Activated CD4-positive, alpha-beta T cell treated with anti-CD3 and anti-CD28 coated beads for 24 hours (primary cell): Measurements from ENCODE around the gene LAMB3.

Source experiments
- DNase-seq, 2 donors: peaks; one replicate each; pipeline ENCODE4 v3.0.0-alpha.2; 2020; ENCODE audit warnings: low read depth in 2 of 2

Gene LAMB3

DNA sequence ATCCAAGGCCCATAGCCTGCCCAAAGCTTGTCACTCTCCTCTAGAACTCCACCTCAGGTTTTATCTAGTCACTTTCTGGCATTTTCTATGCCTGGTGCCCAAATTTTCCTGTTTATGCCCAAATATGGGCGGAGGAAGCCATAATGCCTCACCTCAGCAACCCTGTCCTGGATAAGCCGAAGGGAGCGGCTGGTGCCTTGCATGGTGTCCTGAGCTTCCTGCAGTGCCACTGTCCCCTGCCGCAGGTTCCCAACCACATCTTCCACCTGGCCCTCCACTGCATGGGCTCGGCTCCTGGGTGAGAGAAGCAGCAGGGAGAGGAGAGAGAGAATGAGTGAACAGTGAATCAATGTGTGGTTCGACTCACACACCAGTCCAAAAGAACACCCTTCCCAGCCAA is 34.5 kb downstream of the LAMB3 start:
- DNase-seq, result no peak

DNA sequence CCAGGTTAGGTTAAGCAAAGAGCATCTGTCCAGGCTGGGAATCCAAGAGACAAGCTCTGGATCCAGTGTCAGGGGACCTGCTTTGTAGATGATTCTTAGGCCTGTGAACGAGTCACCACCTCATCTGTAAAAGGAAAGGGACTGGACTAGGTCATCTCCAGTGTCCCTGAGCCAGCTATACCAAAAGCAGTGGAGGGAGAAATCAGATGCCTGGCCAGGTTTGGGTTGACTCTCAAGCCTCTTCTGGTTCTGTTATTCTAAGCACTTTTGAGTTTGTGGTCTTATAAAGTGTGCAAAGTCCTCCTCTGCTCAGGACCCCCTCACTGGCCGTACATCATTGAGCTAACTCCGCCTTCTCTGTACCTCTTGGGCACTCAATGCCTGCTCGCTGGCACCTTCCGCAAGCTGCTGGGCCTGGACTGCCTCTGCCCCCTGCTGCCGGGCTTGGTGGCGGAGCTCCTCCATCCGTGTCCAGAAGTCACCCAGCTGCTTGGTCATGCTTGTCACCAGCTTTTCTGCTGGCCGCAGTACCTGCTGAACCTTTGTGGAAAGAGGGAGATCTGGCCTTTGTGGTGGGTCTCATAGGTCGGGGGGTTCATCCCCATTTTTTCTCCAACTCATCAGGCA is 35.1 kb downstream of the LAMB3 start:
- no peak for DNase-seq

DNA sequence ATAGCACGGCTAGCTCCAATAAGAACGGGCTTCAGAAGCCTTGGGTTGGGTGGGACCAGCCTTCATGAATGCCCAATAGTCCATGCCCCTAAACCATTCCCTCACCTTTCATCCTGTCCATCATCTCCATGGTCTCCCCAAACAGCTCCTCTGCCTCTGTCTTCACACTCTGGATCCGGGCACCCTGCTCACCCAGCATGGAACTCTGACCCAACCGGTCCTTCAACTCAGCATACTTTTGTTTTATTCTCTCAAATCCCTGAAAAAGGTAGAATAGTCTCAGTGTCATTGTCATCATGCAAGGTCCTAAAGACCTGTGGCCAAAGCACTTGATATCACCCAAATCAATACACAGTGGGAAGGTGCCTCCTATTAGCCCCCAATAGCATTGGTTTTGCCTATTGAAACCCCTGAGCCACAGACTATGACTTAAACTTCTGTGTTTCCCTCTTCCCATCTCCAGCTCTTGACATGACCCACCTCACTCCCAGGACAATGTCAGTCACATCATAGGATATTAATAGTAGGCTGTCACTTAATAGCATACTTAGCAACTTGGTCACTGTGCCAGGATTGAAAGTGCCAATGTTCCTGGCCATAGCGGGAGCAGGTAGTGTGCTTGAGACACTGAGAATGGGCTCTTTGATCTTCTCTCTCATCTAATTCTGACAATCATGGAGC is 35.7 kb downstream of the LAMB3 start:
- no peak for DNase-seq

DNA sequence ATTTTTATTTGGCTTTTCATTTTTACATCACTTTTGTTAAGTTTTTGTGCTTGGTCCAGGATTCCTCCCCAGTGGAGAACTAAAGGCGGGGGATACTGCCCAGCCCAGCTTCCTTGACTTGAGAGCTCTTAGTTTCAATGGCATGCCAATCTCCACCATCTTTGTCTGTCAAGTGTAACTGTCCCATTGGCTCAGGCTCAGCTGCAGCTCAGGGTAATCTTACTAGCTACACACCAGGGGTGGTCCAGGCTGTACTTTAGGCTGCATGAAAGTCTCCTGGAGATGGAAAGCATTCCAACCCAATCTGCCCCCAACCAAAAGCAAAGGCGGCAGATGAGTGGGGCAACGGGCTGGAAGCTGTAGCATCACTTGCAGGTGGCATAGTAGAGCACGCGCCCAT is 37.3 kb downstream of the LAMB3 start:
- DNase-seq, result no peak

DNA sequence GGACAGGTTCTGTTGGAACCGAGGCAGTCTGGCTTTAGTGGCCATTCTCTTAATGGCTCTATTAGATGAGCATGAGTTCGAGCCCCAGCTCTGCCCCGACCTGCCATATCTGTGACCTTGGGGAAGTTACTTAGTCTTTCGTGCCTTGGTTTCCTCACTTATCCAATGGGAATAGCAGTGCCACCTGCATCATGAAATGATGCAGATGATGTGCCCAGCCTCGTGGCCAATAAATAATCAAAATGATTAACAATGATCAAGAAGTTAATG is 38.1 kb downstream of the LAMB3 start:
- no peak for DNase-seq

DNA sequence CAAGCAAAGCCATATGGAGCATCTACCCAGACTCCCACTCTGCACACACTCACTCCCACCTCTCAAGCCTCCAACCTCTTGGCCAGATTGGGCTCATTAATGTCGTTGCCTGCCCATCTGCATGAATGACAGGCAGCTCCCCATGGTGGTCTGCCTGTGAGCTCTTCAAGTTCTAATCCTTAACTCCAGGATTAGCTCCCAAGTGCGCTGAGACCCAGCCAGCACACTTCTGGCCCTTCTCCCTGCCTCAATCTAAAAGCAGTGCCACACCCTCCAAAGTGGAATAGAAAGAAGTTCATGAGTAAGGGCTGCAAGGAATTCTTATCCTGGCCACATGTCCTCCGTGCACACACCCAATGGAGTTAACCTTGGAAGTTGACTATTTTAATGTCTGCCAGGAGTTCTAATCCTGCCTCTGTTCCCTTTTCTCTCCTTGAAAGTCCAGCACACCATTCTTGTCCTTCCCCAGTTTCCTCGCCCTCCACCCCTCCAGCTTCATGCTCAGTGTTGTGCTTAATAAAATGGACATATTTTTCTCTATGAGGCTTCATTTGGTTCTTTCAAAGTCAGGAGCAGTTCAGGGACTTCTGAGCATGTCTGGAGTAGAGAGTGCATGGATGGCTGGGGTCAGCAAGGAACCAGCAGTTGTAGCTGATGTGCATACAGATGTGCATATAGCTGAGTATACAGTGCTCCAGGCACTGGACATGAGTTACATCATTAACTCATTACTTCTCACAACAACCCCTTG is 38.6 kb downstream of the LAMB3 start:
- no peak for DNase-seq

DNA sequence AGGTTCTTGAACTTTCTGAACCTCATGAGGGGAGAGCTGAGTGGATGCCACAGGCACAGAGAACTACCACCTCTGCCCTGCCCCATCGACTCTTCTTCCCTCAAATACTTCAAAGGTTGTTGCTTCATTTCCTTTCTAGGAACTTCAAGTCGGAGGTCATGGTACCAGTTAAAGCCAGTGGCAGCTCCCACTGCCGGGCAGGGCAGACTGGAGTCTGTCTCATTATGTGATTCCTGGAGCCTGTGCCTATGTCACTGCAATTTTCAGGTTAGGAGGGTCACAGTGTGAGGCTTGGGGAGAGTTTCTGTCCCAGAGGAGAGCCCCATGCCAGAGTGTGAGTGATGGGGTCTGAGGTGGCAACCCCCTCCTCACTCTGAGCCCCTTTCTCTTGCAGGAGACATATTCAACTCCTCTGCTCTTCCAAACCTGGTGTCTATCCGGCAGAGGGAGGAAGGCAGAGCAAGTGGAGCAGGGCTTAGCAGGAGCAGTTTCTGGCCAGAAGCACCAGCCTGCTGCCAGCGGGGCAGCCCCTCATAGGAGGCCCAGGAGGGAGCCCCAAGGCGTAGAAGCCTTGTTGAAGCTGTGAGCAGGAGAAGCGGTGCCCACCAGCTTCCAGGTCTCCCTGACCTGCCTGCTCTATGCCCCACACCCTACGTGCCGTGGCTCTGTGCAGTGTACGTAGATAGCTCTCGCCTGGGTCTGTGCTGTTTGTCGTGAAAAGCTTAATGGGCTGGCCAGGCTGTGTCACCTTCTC is 39.4 kb downstream of the LAMB3 start:
- no peak for DNase-seq

DNA sequence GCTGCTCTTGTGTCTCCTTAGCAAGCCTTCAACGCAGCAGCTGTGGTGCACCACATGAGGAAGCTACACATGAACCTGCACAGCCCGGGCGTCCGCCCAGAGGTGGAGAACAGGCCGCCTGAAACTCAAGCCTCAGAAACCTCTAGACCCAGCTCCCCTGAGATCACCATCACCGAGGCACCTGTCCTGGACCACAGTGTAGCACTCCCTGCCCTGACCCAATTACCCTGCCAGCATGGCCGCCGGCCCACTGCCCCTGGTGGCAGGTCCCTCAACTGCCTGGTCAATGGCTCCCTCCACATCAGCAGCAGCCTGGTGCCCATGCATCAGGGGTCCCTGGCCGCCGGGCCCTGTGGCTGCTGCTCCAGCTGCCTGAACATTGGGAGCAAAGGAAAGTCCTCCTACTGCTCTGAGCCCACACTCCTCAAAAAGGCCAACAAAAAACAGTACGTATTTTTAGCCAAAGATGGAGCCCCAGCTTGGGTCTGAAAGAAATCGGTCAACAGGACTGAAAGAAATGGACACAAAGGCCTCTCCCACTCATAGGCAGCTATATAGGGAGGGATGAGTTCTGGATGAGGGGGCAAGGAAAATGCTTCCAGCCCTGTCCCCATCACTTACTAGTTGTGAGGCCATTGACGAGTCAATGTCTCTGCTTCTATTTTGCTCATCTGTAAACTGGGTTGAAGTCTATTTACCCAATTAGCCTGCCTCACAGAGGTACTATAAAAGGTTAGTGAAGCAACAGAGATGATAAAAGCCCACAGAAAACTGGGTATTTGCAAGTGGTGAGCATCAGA is 40.3 kb downstream of the LAMB3 start:
- no peak for DNase-seq

DNA sequence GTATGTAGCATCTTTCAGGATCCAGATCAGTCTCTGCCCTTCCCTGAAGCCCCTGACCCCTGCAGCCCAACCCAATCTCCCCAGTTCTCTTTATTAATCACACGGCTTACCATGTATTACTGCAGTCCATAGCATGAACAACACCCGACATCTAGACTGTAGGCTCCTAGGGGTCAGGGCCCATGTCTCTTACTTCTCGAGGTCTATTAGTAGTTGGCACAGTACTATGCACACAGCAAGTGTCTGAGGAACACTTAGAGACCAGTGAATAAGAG is 41.7 kb downstream of the LAMB3 start:
- no peak for DNase-seq

DNA sequence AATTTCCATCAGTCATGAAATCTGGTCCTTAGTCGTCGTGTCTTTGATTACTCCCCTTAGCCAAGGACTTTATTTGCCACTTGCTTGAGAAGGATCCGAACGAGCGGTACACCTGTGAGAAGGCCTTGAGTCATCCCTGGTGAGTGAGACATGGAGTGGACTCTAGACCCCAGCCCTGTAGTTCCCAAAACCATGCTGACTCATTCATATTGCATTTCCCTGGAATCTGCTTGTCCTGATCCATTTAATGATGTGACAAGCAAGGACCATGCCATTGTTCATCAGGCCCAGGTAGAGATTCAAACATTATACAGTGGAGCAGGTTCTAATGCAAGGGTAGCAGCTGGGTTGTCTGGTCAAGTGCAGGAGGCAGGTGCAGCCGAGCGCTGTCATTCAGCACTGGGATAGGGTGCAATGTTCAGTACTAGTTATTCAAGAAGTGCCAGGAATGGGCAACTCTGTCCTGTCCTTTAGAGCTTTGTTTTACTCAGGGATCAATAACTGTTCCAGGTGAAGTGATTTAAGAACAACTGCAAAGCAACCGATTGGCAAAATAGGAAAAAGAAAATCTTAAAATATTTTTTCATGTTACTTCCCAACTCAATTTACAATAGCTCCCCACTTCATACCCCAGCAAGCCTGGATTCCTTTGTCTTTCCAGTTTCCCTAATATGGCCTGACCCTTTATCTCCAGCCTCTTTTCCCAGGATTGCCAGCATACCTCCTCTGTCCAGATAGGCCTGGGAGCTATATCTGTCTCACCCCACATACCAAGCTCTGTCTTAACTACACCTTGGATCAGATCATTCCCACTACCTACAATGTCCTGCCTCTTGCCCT is 42.2 kb downstream of the LAMB3 start:
- no peak for DNase-seq

DNA sequence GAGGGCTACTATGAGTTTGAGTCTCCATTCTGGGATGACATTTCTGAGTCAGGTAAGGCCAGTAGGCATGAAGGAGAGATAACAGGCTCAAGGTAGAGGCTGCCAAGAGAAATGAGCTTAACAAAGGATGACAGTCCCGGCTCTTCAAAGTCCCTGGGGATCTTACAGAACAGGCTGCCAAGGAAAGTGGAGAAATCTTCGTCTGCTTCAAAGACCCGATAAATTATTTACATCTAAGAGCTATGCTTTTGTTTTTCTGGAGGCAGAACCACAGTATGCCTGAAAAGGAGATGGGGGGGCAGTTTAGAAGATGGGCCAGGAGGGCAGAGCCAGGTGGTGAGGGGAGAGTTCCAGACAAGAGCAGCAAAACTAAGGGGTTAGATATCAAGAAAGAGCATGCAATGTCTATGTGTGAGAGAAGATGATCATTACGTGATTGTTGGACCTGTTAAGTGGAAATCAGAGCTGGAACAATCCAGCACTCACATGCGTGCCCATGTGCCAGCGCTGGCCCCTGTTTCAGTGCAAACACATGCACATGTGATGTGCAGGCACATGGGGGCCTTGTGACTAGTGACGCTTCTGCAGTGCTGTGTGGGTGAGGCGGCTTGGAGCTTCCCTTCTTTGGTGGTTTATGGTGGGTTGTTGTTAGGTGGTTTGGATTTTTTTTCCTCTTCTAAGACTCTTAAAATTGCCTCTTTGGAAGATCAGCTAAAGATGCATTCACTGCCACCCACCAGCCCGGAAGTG is 43.0 kb downstream of the LAMB3 start:
- DNase-seq, result no peak

DNA sequence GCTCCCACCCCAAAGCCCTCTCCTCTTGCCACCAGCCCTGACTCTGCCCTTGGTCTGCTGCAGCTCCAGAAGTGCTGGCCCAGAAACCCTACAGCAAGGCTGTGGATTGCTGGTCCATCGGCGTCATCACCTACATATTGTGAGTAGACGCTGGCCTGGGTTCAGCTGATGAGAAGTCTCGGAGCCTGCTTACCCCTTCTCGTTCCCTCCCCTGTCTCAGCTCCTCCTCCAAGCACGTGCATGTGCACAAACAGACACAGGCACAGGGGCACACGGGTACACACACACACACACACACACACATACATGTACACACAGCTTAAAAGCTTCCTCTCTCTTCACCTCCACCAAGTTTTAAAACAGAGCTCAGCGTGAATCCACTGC is 44.4 kb downstream of the LAMB3 start:
- DNase-seq, result no peak

DNA sequence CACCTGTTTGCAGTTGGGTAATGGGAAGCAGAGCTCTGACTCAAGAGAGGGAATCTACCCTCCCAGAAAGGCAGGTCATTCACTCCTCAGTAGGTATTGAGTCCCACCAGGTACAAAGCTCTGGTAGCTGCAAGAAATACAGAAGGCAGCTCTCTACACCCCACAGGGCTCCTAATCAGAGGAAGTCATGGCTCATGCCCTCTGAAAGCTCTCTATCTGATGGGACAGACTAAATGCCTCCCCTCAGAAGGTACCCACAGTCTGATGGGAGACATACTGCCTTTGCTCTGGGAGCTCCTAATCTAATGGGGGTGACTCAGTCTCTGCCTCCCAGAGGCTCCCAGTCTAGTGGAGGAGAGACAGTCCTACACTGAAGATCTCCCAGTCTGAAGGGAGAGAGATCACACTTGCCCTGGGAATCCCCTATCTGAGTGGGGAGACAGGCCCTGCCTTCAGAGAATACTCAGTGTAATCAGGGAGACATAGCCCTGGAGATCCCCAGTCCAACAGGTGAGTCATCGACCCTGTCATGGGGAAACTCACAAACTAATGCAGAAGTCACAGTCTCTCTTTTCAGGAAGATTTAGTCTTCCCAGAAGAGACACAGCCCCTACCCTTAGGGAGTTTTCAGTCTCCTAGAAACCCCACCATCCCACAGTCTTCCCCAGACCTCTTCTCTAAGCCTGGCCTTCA is 45.0 kb downstream of the LAMB3 start:
- DNase-seq, result peak in 1 of 2 donors; percentile 12

DNA sequence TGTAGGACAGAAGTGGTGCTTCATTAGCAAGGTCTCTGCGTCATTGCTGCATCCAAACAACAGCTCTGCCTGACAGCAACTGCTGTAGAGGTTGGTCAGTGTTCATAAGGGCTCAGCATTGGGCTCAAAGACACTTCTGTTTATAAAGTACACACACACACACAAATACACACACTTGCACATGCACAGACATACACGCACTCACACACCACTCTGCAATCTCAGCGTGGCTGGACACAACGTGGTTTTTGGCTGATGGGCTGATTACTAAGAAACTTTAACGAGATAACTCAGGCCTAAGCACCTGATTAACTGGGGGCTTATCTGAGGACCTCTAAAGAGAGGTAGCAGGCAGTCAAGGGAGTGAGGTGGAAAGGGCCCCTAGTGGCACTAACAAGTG is 48.3 kb downstream of the LAMB3 start:
- DNase-seq, result no peak

DNA sequence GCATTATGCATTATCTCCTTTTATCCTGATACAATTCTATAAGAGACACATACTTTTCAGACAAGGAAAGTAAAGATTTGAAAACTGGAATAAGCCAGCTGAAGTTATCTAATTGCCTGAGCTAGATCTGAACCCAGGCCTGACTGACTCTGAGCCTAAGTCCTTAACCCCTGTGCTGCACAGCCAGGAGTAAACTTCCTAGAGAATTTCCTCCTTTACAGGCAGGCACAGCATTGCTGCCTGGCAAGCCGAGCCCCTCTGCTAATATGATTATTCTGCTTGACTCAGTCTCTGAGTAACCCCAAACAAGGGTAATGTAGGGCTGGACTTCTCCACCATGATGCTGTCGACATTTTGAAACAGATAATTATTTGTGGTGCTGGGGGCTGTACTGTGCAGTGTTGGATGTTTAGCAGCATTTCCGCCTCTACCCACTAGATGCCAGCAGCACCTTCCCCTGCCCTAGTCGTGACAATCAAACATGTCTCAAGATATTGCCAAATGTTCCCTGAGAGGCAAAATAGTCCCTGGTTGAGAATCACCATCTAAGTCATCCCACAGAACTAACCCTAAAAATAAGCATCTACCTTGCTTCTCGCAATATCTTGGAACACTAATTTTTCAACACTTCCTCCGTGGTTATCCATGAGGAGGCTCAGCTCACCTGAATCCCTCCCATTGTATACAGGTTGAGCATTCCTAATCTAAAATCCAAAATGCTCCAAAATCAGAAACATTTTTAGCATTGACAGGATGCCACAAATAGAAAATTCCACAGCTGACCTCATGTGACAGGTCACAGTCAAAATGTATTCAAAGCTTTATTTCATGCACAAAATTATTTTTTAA is 50.2 kb downstream of the LAMB3 start:
- DNase-seq, result peak in 1 of 2 donors; percentile 16

DNA sequence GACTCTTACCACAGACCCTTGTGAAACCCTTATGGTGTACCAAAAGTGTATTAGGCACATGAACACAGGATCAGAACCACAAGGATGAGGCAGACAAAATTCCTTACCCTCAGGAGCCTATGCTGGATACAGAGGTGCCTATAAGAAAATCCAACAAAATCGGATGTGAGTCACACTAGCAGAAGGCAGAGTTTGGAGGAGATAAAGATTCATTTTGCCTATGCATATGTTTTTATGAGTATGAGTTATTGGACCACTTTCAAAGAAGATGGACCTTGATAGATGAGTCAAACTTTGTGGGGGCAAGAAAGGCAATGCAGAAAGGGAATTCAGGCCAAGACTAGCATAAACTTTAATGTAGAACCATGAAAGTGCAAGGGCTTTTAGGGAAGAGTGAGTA is 51.7 kb downstream of the LAMB3 start:
- no peak for DNase-seq

DNA sequence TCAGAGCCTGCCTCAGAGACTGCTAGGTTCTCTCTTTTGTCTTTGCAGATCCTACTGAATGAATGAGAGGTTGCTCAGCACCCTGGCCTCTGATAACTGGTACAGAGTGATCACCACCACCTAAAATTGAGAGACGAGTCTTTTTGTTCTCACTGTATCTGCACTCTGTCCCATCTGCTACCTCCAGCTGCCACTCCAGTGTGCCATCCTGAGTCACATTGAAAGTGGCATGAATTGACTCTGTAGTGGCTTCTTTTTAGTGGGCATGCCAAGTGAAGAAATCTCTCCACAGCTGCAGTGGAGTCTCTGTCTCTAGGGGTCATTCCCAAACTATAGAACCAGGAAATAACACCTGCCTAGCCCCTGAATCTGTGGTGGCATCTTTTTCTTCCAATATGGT is 54.0 kb downstream of the LAMB3 start:
- no peak for DNase-seq

DNA sequence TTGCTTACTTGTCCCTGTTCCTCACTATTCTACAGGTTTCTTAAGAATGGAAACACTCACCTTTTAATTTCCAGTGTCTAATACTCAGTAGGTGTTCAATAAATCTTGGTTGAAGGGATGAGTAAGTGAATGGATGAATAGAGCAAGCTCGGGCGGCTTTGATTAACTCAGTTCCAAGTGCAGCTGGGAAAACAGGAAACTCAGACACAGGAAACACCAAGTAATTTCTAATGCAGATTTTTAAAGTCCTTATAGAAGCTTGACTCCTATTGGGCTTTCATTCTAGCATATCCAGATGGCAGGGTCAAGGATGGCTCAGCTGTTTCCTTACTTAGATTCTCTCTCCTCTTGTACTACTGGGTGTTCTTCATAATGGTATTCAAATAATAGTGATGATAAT is 54.7 kb downstream of the LAMB3 start:
- DNase-seq, result no peak
